ENCODE data around the gene CCDC191. TPM values are rescaled to one million over a fixed set of nuclear protein-coding genes. Genes with fewer than 3 reads are reported as not detected.

CCDC191 gene
- total RNA-seq, 1 donor from 2014 or later, result 1.6 TPM

- Histone ChIP-seq H3K4me1 (ENCODE audit: control insufficient read depth in 3 of 3, insufficient read depth in 3 of 3, low read length in 3 of 3) (no peaks in the 10 kb centered on the region), H3K27me3 (ENCODE audit: control insufficient read depth in 3 of 3, insufficient read depth in 3 of 3, low read length in 3 of 3) (no peaks in the 10 kb centered on the region), H3K27ac (ENCODE audit: low read depth, low read length) (no peak overlapping the region), H3K9me3 (ENCODE audit: control insufficient read depth in 3 of 3, low read length in 3 of 3) (no peaks in the 10 kb centered on the region), H3K9ac (ENCODE audit: low read depth in 1 of 3, low read length in 3 of 3) (no peak overlapping the region), H3K36me3 (ENCODE audit: control insufficient read depth in 3 of 3, insufficient read depth in 3 of 3, low read length in 3 of 3) (peaks cover 0 to 10% (median 5%) of the 10 kb centered on the region in 3 donors), H3K4me3 (ENCODE audit: low read length in 3 of 3) (no peak overlapping the region)
These were observed 76.4 kb downstream of the CCDC191 start for GRCh38 chr3:113979916-113980315.

- Histone ChIP-seq H3K27ac (ENCODE audit: low read depth, low read length) (no peak overlapping the region), H3K4me3 (ENCODE audit: low read length in 3 of 3) (no peak overlapping the region), H3K4me1 (ENCODE audit: control insufficient read depth in 3 of 3, insufficient read depth in 3 of 3, low read length in 3 of 3) (no peaks in the 10 kb centered on the region), H3K9me3 (ENCODE audit: control insufficient read depth in 3 of 3, low read length in 3 of 3) (peaks cover 0 to 2% (median 0%) of the 10 kb centered on the region in 3 donors), H3K27me3 (ENCODE audit: control insufficient read depth in 3 of 3, insufficient read depth in 3 of 3, low read length in 3 of 3) (no peaks in the 10 kb centered on the region), H3K36me3 (ENCODE audit: control insufficient read depth in 3 of 3, insufficient read depth in 3 of 3, low read length in 3 of 3) (peaks cover 0 to 11% (median 5%) of the 10 kb centered on the region in 3 donors), H3K9ac (ENCODE audit: low read depth in 1 of 3, low read length in 3 of 3) (no peak overlapping the region)
These were observed 78.5 kb downstream of the CCDC191 start for GRCh38 chr3:113977822-113978221.

GRCh38 chr3:113968986-113969385 lies 87.3 kb downstream of the CCDC191 start:
- H3K27ac ChIP-seq (ENCODE audit: low read depth, low read length), result no peak overlapping the region
- no peak overlapping the region for H3K9ac ChIP-seq (ENCODE audit: low read depth in 1 of 3, low read length in 3 of 3)
- peaks cover 0 to 6% (median 3%) of the 10 kb centered on the region in 3 donors for H3K4me1 ChIP-seq (ENCODE audit: control insufficient read depth in 3 of 3, insufficient read depth in 3 of 3, low read length in 3 of 3)

GRCh38 chr3:113966172-113966571 lies 90.2 kb downstream of the CCDC191 start:
- no peak overlapping the region for H3K27ac ChIP-seq (ENCODE audit: low read depth, low read length)

More at GRCh38 chr3:113968986-113969385, 87.3 kb downstream of the CCDC191 start:
- peaks cover 0 to 3% (median 0%) of the 10 kb centered on the region in 3 donors for H3K36me3 ChIP-seq (ENCODE audit: control insufficient read depth in 3 of 3, insufficient read depth in 3 of 3, low read length in 3 of 3)
- no peak overlapping the region for H3K4me3 ChIP-seq (ENCODE audit: low read length in 3 of 3)
- peaks cover 0 to 2% (median 0%) of the 10 kb centered on the region in 3 donors for H3K9me3 ChIP-seq (ENCODE audit: control insufficient read depth in 3 of 3, low read length in 3 of 3)
- no peaks in the 10 kb centered on the region for H3K27me3 ChIP-seq (ENCODE audit: control insufficient read depth in 3 of 3, insufficient read depth in 3 of 3, low read length in 3 of 3)

GRCh38 chr3:113963879-113964278 lies 92.4 kb downstream of the CCDC191 start:
- Histone ChIP-seq H3K4me3 (ENCODE audit: low read length in 3 of 3) (no peak overlapping the region), H3K27me3 (ENCODE audit: control insufficient read depth in 3 of 3, insufficient read depth in 3 of 3, low read length in 3 of 3) (no peaks in the 10 kb centered on the region), H3K9ac (ENCODE audit: low read depth in 1 of 3, low read length in 3 of 3) (no peak overlapping the region), H3K36me3 (ENCODE audit: control insufficient read depth in 3 of 3, insufficient read depth in 3 of 3, low read length in 3 of 3) (peaks cover 0 to 3% (median 0%) of the 10 kb centered on the region in 3 donors), H3K9me3 (ENCODE audit: control insufficient read depth in 3 of 3, low read length in 3 of 3) (no peaks in the 10 kb centered on the region), H3K4me1 (ENCODE audit: control insufficient read depth in 3 of 3, insufficient read depth in 3 of 3, low read length in 3 of 3) (peaks cover 0 to 2% (median under 1%) of the 10 kb centered on the region in 3 donors), H3K27ac (ENCODE audit: low read depth, low read length) (no peak overlapping the region)

More at GRCh38 chr3:113966172-113966571, 90.2 kb downstream of the CCDC191 start:
- Histone ChIP-seq H3K27me3 (ENCODE audit: control insufficient read depth in 3 of 3, insufficient read depth in 3 of 3, low read length in 3 of 3) (no peaks in the 10 kb centered on the region), H3K9me3 (ENCODE audit: control insufficient read depth in 3 of 3, low read length in 3 of 3) (no peaks in the 10 kb centered on the region), H3K9ac (ENCODE audit: low read depth in 1 of 3, low read length in 3 of 3) (no peak overlapping the region), H3K4me1 (ENCODE audit: control insufficient read depth in 3 of 3, insufficient read depth in 3 of 3, low read length in 3 of 3) (peaks cover 0 to 6% (median 3%) of the 10 kb centered on the region in 3 donors), H3K36me3 (ENCODE audit: control insufficient read depth in 3 of 3, insufficient read depth in 3 of 3, low read length in 3 of 3) (peaks cover 0 to 3% (median 0%) of the 10 kb centered on the region in 3 donors), H3K4me3 (ENCODE audit: low read length in 3 of 3) (no peak overlapping the region)

- Histone ChIP-seq H3K36me3 (ENCODE audit: control insufficient read depth in 3 of 3, insufficient read depth in 3 of 3, low read length in 3 of 3) (peaks cover 0 to 3% (median 2%) of the 10 kb centered on the region in 3 donors), H3K27me3 (ENCODE audit: control insufficient read depth in 3 of 3, insufficient read depth in 3 of 3, low read length in 3 of 3) (no peaks in the 10 kb centered on the region), H3K4me1 (ENCODE audit: control insufficient read depth in 3 of 3, insufficient read depth in 3 of 3, low read length in 3 of 3) (peaks cover 0 to 6% (median 0%) of the 10 kb centered on the region in 3 donors), H3K9me3 (ENCODE audit: control insufficient read depth in 3 of 3, low read length in 3 of 3) (no peaks in the 10 kb centered on the region), H3K27ac (ENCODE audit: low read depth, low read length) (no peak overlapping the region), H3K9ac (ENCODE audit: low read depth in 1 of 3, low read length in 3 of 3) (no peak overlapping the region), H3K4me3 (ENCODE audit: low read length in 3 of 3) (no peak overlapping the region)
These were observed 102.1 kb downstream of the CCDC191 start for GRCh38 chr3:113954091-113954685.

GRCh38 chr3:113953677-113954076 lies 102.6 kb downstream of the CCDC191 start:
- no peaks in the 10 kb centered on the region for H3K9me3 ChIP-seq (ENCODE audit: control insufficient read depth in 3 of 3, low read length in 3 of 3)
- no peaks in the 10 kb centered on the region for H3K27me3 ChIP-seq (ENCODE audit: control insufficient read depth in 3 of 3, insufficient read depth in 3 of 3, low read length in 3 of 3)
- H3K4me3 ChIP-seq (ENCODE audit: low read length in 3 of 3), result no peak overlapping the region
- H3K27ac ChIP-seq (ENCODE audit: low read depth, low read length), result no peak overlapping the region
- H3K4me1 ChIP-seq (ENCODE audit: control insufficient read depth in 3 of 3, insufficient read depth in 3 of 3, low read length in 3 of 3), result peaks cover 2 to 9% (median 2%) of the 10 kb centered on the region in 3 donors
- no peak overlapping the region for H3K9ac ChIP-seq (ENCODE audit: low read depth in 1 of 3, low read length in 3 of 3)
- peaks cover 0 to 3% (median 2%) of the 10 kb centered on the region in 3 donors for H3K36me3 ChIP-seq (ENCODE audit: control insufficient read depth in 3 of 3, insufficient read depth in 3 of 3, low read length in 3 of 3)

- Histone ChIP-seq H3K9ac (ENCODE audit: low read depth in 1 of 3, low read length in 3 of 3) (no peak overlapping the region), H3K4me3 (ENCODE audit: low read length in 3 of 3) (no peak overlapping the region), H3K4me1 (ENCODE audit: control insufficient read depth in 3 of 3, insufficient read depth in 3 of 3, low read length in 3 of 3) (peaks cover 5 to 12% (median 10%) of the 10 kb centered on the region in 3 donors), H3K27ac (ENCODE audit: low read depth, low read length) (no peak overlapping the region), H3K9me3 (ENCODE audit: control insufficient read depth in 3 of 3, low read length in 3 of 3) (no peaks in the 10 kb centered on the region), H3K36me3 (ENCODE audit: control insufficient read depth in 3 of 3, insufficient read depth in 3 of 3, low read length in 3 of 3) (peaks cover 0 to 3% (median 0%) of the 10 kb centered on the region in 3 donors), H3K27me3 (ENCODE audit: control insufficient read depth in 3 of 3, insufficient read depth in 3 of 3, low read length in 3 of 3) (no peaks in the 10 kb centered on the region)
These were observed 103.4 kb downstream of the CCDC191 start for GRCh38 chr3:113952921-113953320.

GRCh38 chr3:113948015-113948917 lies 108.1 kb downstream of the CCDC191 start:
- peaks cover 5 to 10% (median 7%) of the 10 kb centered on the region in 3 donors for H3K4me1 ChIP-seq (ENCODE audit: control insufficient read depth in 3 of 3, insufficient read depth in 3 of 3, low read length in 3 of 3)
- H3K9me3 ChIP-seq (ENCODE audit: control insufficient read depth in 3 of 3, low read length in 3 of 3), result no peaks in the 10 kb centered on the region
- peak overlapping the region in 2 of 3 donors; percentile 10 to 56 for H3K9ac ChIP-seq (ENCODE audit: low read depth in 1 of 3, low read length in 3 of 3)
- no peaks in the 10 kb centered on the region for H3K36me3 ChIP-seq (ENCODE audit: control insufficient read depth in 3 of 3, insufficient read depth in 3 of 3, low read length in 3 of 3)
- H3K4me3 ChIP-seq (ENCODE audit: low read length in 3 of 3), result peak overlapping the region; percentile 68 to 82 (median 81)
- H3K27ac ChIP-seq (ENCODE audit: low read depth, low read length), result no peak overlapping the region
- H3K27me3 ChIP-seq (ENCODE audit: control insufficient read depth in 3 of 3, insufficient read depth in 3 of 3, low read length in 3 of 3), result no peaks in the 10 kb centered on the region

Data from skeletal muscle tissue (tissue), 4 donors.